HEK293 (cell line): ENCODE measurements around the gene MRPL51.

ENCODE experiments used
- CTCF ChIA-PET: fragments of 350-600 bp; formaldehyde crosslinking; extraction: SDS; loops from one replicate; lab custom pipeline; 2021; ENCODE audit warnings: antibody characterized with exemption; lab: Yijun Ruan, JAX
- POLR2A ChIA-PET: fragments of 300-600 bp; formaldehyde crosslinking; extraction: SDS; loops from one replicate; lab custom pipeline; 2020; ENCODE audit warnings: antibody characterized with exemption, inconsistent platforms; lab: Yijun Ruan, JAX
- H3K27ac ChIP-seq: fragments of 200-500 bp; sonication (Bioruptor generic); 2 replicates; pipeline ENCODE4 v1.5.1; 2014; ENCODE audit warnings: low read depth, low read length, control low read depth, inconsistent platforms; ENCODE audit errors: extremely low read depth
- H3K36me3 ChIP-seq, 2 experiments: fragments of 200-500 bp in 1 of 2; sonication (Bioruptor generic) in 1 of 2; 1 replicate in 1 of 2; 2 replicates in 1 of 2; pipeline ENCODE4 v1.5.1; 2014 to 2017; ENCODE audit warnings: inconsistent platforms in 2 of 2, low read length in 2 of 2; ENCODE audit not compliant: control insufficient read depth in 2 of 2, insufficient read depth in 1 of 2
- H3K4me1 ChIP-seq: fragments of 200-500 bp; sonication (Bioruptor generic); 2 replicates; pipeline ENCODE4 v1.5.1; 2014; ENCODE audit warnings: mild to moderate bottlenecking, low read length, inconsistent platforms; ENCODE audit not compliant: control insufficient read depth, insufficient read depth
- H3K4me3 ChIP-seq: 2 replicates; pipeline ENCODE4 v1.5.1; 2011; ENCODE audit warnings: low read depth, mild to moderate bottlenecking, control low read depth, low read length, moderate library complexity
- H3K9me3 ChIP-seq: fragments of 200-500 bp; sonication (Bioruptor generic); 2 replicates; pipeline ENCODE4 v1.5.1; 2014; ENCODE audit warnings: low read depth, low read length, inconsistent platforms; ENCODE audit not compliant: control insufficient read depth, insufficient read depth
- BCL11A ChIP-seq: fragments of 450-650 bp; formaldehyde crosslinking; IDR thresholded peaks from 2 replicates; pipeline ENCODE4 v1.5.1; 2016; ENCODE audit warnings: low read depth, missing biosample characterization, missing genetic modification characterization
- MYNN ChIP-seq: fragments of 450-650 bp; formaldehyde crosslinking; IDR thresholded peaks from 2 replicates; pipeline ENCODE4 v1.5.1; 2016; ENCODE audit warnings: missing biosample characterization, missing genetic modification characterization, borderline replicate concordance
- YY1 ChIP-seq: fragments of 450-650 bp; formaldehyde crosslinking; IDR thresholded peaks from 2 replicates; pipeline ENCODE4 v1.5.1; 2018; ENCODE audit warnings: missing biosample characterization, missing genetic modification characterization
- ZBTB17 ChIP-seq: fragments of 450-650 bp; formaldehyde crosslinking; IDR thresholded peaks from 2 replicates; pipeline ENCODE4 v1.5.1; 2016; ENCODE audit warnings: missing biosample characterization, missing genetic modification characterization
- ZBTB6 ChIP-seq: fragments of 450-650 bp; formaldehyde crosslinking; IDR thresholded peaks from 2 replicates; pipeline ENCODE4 v1.5.1; 2017; ENCODE audit warnings: missing biosample characterization, missing genetic modification characterization
- ZNF112 ChIP-seq: fragments of 450-650 bp; formaldehyde crosslinking; IDR thresholded peaks from 2 replicates; pipeline ENCODE4 v1.5.0; 2017; ENCODE audit warnings: missing biosample characterization, missing genetic modification characterization
- ZNF132 ChIP-seq: fragments of 450-650 bp; formaldehyde crosslinking; IDR thresholded peaks from 2 replicates; pipeline ENCODE4 v1.5.1; 2017; ENCODE audit warnings: missing biosample characterization, missing genetic modification characterization, borderline replicate concordance
- ZNF138 ChIP-seq: fragments of 450-650 bp; formaldehyde crosslinking; IDR thresholded peaks from 2 replicates; pipeline ENCODE4 v1.5.1; 2016; ENCODE audit warnings: missing biosample characterization, missing genetic modification characterization, borderline replicate concordance
- ZNF169 ChIP-seq: fragments of 450-650 bp; formaldehyde crosslinking; IDR thresholded peaks from 2 replicates; pipeline ENCODE4 v1.5.1; 2016; ENCODE audit warnings: missing biosample characterization, missing genetic modification characterization
- ZNF311 ChIP-seq: fragments of 450-650 bp; formaldehyde crosslinking; IDR thresholded peaks from 2 replicates; pipeline ENCODE4 v1.5.1; 2017; ENCODE audit warnings: missing biosample characterization, missing genetic modification characterization, borderline replicate concordance
- ZNF423 ChIP-seq: fragments of 450-650 bp; formaldehyde crosslinking; IDR thresholded peaks from 2 replicates; pipeline ENCODE4 v1.5.1; 2016; ENCODE audit warnings: missing biosample characterization, missing genetic modification characterization
- ZNF426 ChIP-seq: fragments of 450-650 bp; formaldehyde crosslinking; IDR thresholded peaks from 2 replicates; pipeline ENCODE4 v1.5.1; 2017; ENCODE audit warnings: missing biosample characterization, missing genetic modification characterization, mild to moderate bottlenecking, inconsistent platforms, moderate library complexity
- ZNF626 ChIP-seq: fragments of 450-650 bp; sonication (Bioruptor Pico); formaldehyde crosslinking; IDR thresholded peaks from 2 replicates; pipeline ENCODE4 v1.5.1; 2018; ENCODE audit warnings: missing biosample characterization, missing genetic modification characterization, inconsistent platforms
- ZNF843 ChIP-seq: fragments of 450-650 bp; formaldehyde crosslinking; IDR thresholded peaks from 2 replicates; pipeline ENCODE4 v1.5.1; 2016; ENCODE audit warnings: missing biosample characterization, missing genetic modification characterization
- ZSCAN30 ChIP-seq: fragments of 450-650 bp; IDR thresholded peaks from 2 replicates; pipeline ENCODE4 v1.5.1; 2018; ENCODE audit warnings: missing biosample characterization, mild to moderate bottlenecking, missing genetic modification characterization, moderate library complexity
- TF ChIP-seq, protein P1 (sequence below): fragments of 450-650 bp; formaldehyde crosslinking; IDR thresholded peaks from 2 replicates; pipeline ENCODE4 v1.5.1; 2016; ENCODE audit warnings: missing biosample characterization, missing genetic modification characterization, low read depth

MRPL51 gene

DNA sequence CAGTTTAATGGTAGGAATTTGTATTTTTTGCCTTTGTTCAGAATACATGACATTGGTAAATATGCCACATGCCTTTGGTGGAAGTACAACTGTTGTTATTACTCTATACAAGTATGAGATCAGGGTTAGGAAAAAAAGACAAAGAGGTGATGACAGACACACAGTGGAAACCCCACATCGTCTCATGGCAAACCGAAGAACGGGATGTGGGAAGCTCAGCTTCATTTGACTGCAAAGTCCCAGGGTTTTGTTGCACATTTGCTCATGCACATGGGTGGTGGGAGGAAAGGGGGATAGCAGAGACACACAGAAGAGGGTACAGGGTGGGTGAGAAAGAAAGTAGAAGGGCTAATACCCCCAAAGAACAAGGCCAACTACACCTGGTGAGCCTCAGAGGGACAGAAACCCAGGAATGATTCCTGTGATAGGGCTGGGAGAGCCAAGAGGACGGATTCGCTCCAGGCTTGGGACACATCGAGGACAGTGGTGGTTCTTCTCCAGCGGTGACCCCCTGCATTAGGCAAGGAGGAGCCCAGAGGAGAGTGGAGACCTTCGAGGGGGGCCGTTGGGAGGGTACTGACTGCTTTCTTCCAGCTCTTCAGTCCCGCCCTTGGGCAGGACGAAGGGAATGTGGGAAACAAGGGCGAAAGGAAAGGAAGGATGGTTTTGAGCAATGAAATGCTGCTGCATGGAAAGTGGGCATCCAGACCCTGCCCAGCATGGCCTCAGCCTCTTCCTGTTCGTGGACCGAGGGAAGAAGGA is 30.6 kb downstream of the MRPL51 start:
- TF ChIP-seq ZNF426 (no peak), YY1 (tag by site-specific recombination) (no peak), ZSCAN30 (no peak), ZNF132 (tag by site-specific recombination) (no peak), ZNF423 (tag by site-specific recombination) (no peak), BCL11A (tag by site-specific recombination) (no peak), ZBTB6 (no peak), ZNF112 (tag by site-specific recombination) (no peak), ZNF138 (no peak)
- H3K4me3 ChIP-seq: no peak overlapping the region
- no peaks in the 10 kb centered on the region for H3K9me3 ChIP-seq
- H3K36me3 ChIP-seq: peaks cover 9 to 69% of the 10 kb centered on the region in 2 experiments
- no peak overlapping the region for H3K27ac ChIP-seq
- CTCF ChIA-PET: interaction anchor here (0.6 to 1.7 kb wide), 5 partner anchors 35 to 267 kb away, joined by 3 to 11 read pairs (median 4); no protein-coding TSS in a partner anchor
- POLR2A ChIA-PET: interaction anchor here (1.8 to 4.3 kb wide), 2 partner anchors 8 to 38 kb away, joined by 4 to 40 read pairs; partner anchors contain the start of gene VAMP1
- no peaks in the 10 kb centered on the region for H3K4me1 ChIP-seq

DNA sequence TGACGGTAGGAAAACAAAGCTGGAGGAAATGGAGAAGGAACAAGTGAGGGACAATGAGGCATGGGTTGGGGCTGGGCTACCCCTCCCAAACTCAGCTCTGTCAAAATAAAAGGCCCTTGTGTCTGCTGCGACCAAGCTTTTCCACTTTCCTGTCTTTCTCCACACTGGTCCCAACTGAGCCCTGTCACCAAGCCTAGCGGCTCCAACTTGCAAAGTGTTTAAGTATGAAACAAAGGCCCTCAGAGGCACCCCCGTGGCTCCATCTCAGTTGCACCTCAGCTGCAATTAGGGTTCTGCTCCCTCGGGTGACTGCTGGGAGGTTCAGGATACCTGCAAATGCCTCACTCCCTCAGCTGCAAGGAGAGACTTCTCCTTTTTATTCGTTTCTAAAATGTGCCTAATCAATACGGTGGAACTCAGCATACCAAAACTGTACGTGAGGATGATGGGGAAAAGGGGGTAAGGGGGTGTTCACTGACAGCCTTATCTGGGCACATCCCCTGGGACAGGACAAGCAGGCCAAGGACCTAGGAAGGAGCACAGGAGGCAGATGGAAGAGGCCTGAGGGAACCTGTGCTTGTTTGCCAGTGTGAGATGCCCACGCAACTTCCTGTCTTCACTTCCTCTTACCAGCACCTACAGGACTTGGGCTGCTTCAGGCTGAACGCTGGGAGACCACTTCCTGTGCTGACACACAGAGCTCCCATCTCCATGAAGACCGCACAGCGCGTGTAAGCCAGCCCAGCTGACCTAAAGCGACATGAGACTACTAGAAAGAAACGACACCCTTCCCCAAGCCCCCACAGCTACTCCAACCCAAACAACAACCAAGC is 31.4 kb downstream of the MRPL51 start:
- peaks cover 9 to 70% of the 10 kb centered on the region in 2 experiments for H3K36me3 ChIP-seq
- no peak overlapping the region for H3K4me3 ChIP-seq
- no peak overlapping the region for H3K27ac ChIP-seq
- H3K9me3 ChIP-seq: no peaks in the 10 kb centered on the region
- CTCF ChIA-PET: interaction anchor here (0.6 to 1.6 kb wide), 2 partner anchors 34 to 38 kb away, joined by 4 read pairs; no protein-coding TSS in a partner anchor
- no peak for TF ChIP-seq ZNF169 (tag by site-specific recombination)
- TF ChIP-seq ZNF626 (tag by site-specific recombination): no peak
- TF ChIP-seq ZBTB17 (tag by site-specific recombination): no peak
- TF ChIP-seq, protein P1, sequence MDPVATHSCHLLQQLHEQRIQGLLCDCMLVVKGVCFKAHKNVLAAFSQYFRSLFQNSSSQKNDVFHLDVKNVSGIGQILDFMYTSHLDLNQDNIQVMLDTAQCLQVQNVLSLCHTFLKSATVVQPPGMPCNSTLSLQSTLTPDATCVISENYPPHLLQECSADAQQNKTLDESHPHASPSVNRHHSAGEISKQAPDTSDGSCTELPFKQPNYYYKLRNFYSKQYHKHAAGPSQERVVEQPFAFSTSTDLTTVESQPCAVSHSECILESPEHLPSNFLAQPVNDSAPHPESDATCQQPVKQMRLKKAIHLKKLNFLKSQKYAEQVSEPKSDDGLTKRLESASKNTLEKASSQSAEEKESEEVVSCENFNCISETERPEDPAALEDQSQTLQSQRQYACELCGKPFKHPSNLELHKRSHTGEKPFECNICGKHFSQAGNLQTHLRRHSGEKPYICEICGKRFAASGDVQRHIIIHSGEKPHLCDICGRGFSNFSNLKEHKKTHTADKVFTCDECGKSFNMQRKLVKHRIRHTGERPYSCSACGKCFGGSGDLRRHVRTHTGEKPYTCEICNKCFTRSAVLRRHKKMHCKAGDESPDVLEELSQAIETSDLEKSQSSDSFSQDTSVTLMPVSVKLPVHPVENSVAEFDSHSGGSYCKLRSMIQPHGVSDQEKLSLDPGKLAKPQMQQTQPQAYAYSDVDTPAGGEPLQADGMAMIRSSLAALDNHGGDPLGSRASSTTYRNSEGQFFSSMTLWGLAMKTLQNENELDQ (tag by site-specific recombination): no peak
- no peak for TF ChIP-seq ZNF311 (tag by site-specific recombination)
- peak; percentile 80 for TF ChIP-seq MYNN (tag by site-specific recombination)
- TF ChIP-seq ZNF843 (tag by site-specific recombination): no peak
- POLR2A ChIA-PET: interaction anchor here (1.0 to 4.3 kb wide), 2 partner anchors 9 to 73 kb away, joined by 3 to 40 read pairs; partner anchors contain the start of genes GAPDH and VAMP1
- no peaks in the 10 kb centered on the region for H3K4me1 ChIP-seq
